Femur (tissue), 1 donor: ENCODE results near the gene SUPT5H.
"Not testable (repeated sequence)": the region's sequence is repeated elsewhere in the genome, so short reads cannot be mapped to it uniquely, and the experiment has no call there.

Experiments used
- DNase-seq: peaks from one replicate; pipeline ENCODE4 v3.0.0-alpha.2; 2017

The SUPT5H gene

DNA sequence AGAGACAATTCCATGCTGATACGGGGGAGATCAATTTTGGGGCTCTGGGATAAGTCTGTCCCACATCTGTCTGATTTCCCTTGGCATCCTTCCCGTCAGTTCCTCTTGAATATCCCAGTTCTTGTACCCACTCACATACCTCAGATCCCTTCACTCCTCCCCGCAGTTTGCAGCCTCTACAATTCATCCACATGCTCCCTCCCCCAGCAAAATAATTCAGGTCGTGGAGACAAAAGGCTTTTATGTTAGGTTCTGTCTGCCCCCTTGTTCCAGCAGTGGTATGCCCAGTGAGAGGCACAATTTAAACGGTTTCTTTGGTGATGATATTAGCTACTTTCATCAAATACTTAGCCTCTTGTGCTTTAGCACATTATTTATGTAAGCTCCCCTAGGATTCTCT is 19.2 kb upstream of the SUPT5H start:
- no peak for DNase-seq

GRCh38 chr19:39427707-39428106 is 17.7 kb upstream of the SUPT5H start:
- no peak for DNase-seq

DNA sequence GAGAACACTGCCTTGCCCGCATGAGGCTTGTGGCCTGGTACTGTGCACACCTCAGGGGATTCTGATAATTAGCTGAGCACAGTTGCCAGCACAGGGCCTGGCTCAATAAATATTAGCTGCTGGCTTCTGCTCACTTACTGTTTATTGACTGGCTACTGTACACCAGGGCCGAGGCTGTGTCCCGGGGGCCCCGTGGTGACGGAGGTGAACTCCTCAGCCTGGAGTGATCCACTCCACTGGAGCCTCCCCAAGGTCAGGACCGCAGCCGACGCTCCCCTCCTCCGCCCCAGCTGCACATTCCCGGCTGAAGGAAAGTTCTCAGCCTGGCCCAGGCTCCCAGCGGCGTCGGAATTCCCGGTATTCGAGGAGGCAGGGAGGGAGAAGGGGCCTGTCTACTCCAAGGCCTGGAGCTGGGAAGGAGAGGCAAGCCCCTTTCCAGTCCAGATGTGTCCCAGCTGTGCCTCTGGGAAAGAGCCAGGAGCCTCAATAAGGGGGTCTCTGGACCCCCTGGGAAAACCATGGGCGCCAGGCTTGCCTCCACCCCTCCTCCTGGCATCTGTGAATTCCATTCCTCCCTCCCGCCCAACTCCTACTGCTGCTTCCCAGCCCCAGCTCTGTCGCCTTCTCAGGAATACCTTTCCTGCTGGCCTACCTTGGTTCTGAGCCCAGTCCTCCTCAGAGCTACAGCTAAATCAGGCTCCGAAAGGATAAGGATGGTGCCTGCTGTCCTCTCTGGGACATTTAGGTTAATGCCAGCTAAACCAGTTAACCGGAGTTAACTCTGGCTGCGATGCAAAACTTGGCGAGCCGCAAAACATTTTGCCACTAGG is 16.9 kb upstream of the SUPT5H start:
- DNase-seq = peak; percentile 92

DNA sequence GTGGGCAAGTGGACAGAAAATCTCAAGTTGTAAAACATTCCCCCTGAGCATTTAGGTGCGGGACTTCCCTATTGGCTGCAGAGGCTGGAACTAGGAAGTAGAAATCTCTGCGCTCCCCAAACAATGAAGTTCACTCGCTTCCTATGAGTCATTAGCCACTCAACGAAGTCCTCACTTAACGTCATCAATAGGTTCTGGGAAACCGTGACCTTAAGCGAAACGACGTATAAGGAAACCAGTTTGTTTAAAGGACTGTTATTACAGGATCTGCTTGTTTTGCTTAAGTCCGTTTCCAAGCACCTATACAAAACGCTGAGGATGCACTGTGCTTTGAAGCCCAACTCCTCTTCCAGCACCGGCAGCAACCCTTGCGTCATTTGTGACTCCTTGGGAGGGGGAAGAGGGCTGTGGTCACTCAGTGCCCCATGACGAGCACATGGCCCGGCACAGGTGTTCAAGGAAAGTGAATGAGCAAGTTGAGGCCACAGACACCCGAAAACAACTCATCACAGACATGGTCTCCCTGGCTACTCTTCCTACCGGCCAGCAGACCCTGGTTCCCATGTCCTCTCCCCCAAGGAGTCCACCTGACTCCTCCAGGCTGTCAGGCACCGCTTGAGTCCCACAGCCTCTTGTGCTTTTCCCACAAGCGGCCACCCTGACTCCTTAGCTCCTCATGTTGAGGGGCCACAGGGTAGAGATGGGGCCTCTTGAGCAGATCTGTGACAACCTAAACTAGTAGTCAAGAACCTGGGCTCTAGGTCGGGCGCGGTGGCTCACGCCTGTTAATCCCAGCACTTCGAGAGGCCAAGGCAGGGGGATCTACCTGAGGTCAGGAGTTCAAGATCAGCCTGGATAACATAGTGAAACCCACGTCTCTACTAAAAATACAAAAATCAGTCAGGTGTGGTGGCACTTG is 14.4 kb upstream of the SUPT5H start:
- DNase-seq = no peak

GRCh38 chr19:39432677-39433025 is 12.7 kb upstream of the SUPT5H start:
- DNase-seq = no peak

DNA sequence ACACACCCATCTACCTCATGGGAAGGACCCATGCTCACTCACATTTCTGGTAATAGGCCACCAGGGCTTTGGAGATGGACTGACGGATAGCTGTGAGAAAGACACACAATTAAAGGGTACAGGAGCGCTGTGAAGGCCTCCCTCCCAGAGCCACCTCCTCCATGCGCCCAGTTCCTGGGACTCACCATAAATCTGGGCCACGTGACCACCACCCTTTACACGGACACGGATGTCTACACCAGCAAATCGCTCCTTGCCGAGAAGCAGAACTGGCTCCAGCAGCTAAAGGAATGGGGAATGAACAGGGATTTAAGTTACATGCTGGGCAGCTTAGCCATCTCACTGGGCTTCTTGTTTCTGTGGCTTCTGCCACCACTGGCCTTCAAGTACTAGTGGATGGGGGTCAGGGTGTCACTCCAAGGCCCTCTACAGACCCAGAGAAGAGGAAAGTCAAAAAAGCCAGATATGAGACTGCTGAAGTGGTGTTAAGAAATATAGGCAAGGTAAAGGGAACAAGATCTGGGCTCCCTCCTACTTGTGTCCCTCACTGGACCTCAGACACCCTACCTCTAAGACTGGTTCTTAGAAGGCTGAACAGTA is 11.8 kb upstream of the SUPT5H start:
- no peak for DNase-seq

- no peak for DNase-seq
These were observed 11.0 kb upstream of the SUPT5H start for GRCh38 chr19:39434123-39435076.

DNA sequence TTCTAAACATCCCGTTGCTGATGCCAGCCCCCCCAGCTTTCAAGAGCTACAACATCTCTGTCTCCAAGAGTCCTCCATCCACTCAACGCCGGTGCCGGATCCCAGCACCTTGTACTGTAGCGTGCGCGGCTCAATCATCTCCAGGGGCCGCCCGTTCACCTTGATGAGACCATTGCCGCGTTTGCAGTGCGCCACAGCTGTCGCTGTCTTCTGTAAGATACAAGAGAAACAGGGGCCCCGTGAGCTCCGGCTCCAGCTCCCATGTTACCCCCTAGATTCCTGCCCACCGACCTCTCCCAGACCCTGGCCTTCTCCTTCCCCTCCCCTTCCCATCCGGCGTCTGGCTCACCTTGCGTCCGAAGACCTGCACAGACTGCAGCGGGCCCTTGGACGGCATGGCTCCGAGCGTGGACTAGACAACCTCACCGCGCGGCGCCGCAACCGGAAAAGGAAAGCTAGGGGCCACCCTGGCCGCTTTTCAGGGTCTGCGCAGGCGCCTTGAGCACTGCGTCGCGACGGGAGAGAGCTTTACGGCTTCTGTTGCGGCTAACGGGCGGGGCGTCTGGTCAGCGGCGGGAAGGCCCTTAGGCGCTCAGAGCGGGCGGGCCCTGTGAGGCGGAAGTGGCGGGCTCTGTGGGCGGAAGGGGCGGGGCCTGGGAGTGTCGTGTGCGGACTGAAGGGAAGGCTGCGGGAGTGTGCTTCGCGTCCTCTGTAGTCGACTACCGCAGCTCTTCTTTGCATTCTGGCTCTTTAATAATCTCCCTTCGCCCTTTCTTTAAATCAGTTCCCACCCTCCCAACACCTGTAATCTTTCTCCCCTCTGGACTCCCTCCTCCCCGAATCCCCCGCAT is 9.7 kb upstream of the SUPT5H start, which contains the start of gene RPS16:
Gene RPS16 (minus strand): TSS at position 451 of the 851 bp plus-strand sequence. CDS start 54 bp downstream, at position 397.
- DNase-seq = peak; percentile 99

DNA sequence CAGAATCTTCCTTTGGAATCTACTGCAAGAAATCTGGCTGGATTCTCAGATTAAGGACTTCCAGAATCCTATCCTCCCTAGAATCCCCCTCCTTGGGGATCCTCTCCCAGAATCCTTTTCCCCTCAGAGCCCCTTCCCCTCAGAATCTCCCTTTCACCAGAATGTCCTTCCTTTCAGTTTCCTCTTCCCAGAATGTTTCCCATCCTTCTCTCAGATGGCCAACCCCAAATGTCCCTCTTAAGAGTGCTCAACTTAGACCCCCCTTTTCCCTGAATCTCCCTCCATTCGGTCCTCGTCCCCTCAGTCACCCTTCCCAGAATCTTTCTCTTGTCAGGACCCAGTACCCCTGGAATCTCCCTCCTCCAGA is 9.0 kb upstream of the SUPT5H start:
- no peak for DNase-seq

DNA sequence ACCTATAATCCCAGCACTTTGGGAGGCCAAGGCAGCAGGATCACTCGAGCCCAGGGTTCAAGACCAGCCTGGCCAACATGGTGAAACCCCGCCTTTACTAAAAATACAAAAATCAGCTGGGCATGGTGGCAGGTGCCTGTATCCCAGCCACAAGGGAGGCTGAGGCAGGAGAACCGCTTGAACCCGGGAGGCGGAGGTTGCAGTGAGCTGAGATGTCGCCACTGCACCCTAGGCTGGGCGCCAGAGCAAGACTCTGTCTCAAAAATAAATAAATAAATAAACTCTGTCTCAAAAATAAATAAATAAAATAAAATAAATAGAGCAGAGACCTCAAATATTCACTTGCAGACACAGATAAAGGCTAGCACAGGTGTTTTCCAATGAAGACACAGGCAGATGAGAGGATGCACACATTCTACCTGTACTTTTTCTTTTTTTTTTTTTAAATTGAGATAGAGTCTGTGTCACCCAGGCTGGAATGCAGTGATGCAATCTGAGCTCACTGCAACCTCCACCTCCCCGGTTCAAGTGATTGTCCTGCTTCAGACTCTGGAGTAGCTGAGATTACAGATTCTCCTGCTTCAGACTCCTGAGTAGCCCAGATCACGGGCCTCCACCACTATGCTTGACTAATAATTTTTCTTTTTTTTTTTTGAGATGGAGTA is 7.0 kb upstream of the SUPT5H start:
- DNase-seq = no peak

DNA sequence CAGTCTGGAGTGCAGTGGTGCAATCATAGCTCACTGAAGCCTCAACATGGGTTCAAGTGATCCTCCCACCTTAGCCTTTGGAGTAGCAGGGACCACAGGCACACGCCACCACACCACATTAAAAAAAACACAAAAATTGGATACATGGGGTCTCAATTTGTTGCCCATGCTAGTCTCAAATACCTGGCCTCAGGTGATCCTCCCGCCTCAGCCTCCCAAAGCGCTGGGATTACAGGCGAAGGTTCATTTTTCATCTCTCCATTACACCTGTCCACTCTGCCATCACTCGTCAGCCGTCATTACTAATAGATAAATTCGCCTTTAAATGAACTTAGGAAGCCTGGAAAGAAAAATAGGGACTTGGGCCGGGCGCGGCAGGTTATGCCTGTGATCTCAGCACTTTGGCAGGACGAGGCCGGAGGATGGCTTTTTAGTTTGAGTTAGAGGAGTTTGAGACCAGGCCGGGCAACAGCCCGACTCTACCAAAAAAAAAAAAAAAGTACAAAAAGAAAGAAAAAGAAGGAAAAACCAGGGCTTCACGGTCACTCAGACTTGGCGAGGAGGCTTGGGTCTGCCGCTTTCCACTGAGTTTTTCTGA is 685 bp upstream of the SUPT5H start:
- no peak for DNase-seq

- no peak for DNase-seq
These were observed 1.1 kb downstream of the SUPT5H start for GRCh38 chr19:39446365-39447084.

GRCh38 chr19:39448271-39448670 is 2.9 kb downstream of the SUPT5H start:
- DNase-seq = no peak

- no peak for DNase-seq
These were observed 3.9 kb downstream of the SUPT5H start for GRCh38 chr19:39449116-39449797.

DNA sequence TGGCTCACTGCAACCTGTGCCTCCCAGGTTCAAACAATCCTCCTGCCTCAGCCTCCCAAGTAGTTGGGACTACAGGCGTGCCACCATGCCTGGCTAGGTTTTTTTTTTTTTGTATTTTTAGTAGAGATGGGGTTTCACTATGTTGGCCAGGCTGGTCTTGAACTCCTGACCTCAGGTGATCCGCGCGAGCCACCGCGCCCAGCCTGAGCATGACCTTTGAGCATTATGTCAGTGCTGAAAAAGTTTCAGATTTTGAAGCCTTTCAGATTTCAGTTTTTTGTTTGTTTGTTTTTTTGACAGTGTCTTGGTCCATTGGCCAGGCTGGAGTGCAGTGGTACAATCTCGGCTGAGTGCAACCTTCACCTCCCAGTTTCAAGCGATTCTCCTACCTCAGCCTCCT is 5.9 kb downstream of the SUPT5H start:
- not testable (repeated sequence) for DNase-seq

- no peak for DNase-seq
These were observed 18.0 kb downstream of the SUPT5H start for GRCh38 chr19:39463403-39463802.

DNA sequence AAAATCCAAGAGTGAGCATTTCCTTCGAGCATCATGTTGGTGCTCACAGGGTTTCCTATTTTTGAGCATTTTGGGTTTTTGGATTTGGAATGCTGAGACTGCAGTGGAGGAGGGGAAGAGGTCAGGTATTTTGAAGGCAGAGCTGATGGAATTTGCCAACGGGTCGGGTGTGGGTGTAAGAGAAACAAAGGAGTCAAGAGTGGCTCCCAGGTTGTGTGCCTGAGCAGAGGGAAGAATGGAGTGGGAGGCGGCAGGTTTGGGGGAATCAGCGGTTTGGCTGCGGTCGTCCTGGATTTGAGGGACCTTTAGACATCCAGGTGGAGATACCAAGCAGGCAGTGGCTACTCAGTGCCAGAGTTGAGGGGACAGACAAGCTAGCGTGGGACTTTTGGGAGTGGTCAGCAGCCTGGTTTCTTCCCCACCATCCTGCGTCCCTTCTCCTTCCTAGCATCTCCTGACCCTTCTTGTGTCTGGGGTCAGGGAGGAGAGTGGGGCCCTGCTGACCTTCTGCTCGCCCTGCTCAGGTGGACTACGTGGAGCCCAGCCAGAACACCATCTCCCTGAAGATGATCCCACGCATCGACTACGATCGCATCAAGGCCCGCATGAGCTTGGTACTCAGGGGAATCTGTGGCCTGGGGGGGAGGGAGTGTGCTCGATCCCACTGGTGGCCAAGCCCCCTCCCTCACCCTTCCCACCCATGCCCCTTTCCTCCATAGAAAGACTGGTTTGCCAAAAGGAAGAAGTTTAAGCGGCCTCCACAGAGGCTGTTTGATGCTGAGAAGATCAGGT is 20.8 kb downstream of the SUPT5H start:
- DNase-seq = no peak

- DNase-seq = no peak
These were observed 22.6 kb downstream of the SUPT5H start for GRCh38 chr19:39467941-39468340.
